ENCODE results near the gene MS4A1. TPM values are rescaled to one million over a fixed set of nuclear protein-coding genes. Genes with fewer than 3 reads are reported as not detected.
"Not testable (repeated sequence)": the region's sequence is repeated elsewhere in the genome, so short reads cannot be mapped to it uniquely, and the experiment has no call there.

The MS4A1 gene
- total and polyA plus RNA-seq, 2 experiments from 2014 or later: 0.23 TPM; not detected in 1

GRCh38 chr11:60504219-60504905, 48.7 kb downstream of the MS4A1 start:
- Histone ChIP-seq H4K20me1 (replicated peaks; ENCODE audit: insufficient read depth) (no peaks in the 10 kb centered on the region), H2AFZ (no peak overlapping the region), H3K27me3 (ENCODE audit: insufficient read depth) (no peaks in the 10 kb centered on the region), H3K4me2 (no peak overlapping the region), H3K36me3 (ENCODE audit: insufficient read depth) (peaks cover 9% of the 10 kb centered on the region), H3K9me2 (ENCODE audit: insufficient read depth) (peaks cover 16% of the 10 kb centered on the region), H3F3A (replicated peaks; ENCODE audit: low read depth) (no peaks in the 10 kb centered on the region), H3K4me1 (ENCODE audit: insufficient read depth) (peaks cover 5% of the 10 kb centered on the region; the same call in 1 of the 2 replicates), H3K27ac (ENCODE audit: low read depth) (no peak overlapping the region), H3K4me3 (no peak overlapping the region), H3K79me2 (replicated peaks; ENCODE audit: insufficient read depth) (no peaks in the 10 kb centered on the region)
- H3K4me3 Mint-ChIP-seq: no peak overlapping the region
- peaks cover 21% of the 10 kb centered on the region for H3K4me1 Mint-ChIP-seq
- peaks cover 22% of the 10 kb centered on the region for H3K36me3 Mint-ChIP-seq (ENCODE audit: low read depth)
- ATAC-seq (no peak), DNase-seq (ENCODE audit: low spot score) (no peak)
- no peak overlapping the region for H3K27ac Mint-ChIP-seq
- TF ChIP-seq JUNB (IDR thresholded peaks at IDR 0.05; ENCODE audit: unreplicated experiment): no peak
- H3K9me3 Mint-ChIP-seq: peaks cover 17% of the 10 kb centered on the region
- peaks cover 3% of the 10 kb centered on the region for H3K27me3 Mint-ChIP-seq (ENCODE audit: insufficient read depth, low read depth, poor library complexity)

GRCh38 chr11:60509609-60510008, 54.0 kb downstream of the MS4A1 start:
- not testable (repeated sequence) for H3K79me2 ChIP-seq (replicated peaks; ENCODE audit: insufficient read depth); H3K27ac ChIP-seq (ENCODE audit: low read depth); H3K36me3 ChIP-seq (ENCODE audit: insufficient read depth); ATAC-seq; H4K20me1 ChIP-seq (replicated peaks; ENCODE audit: insufficient read depth); DNase-seq (ENCODE audit: low spot score); H3K27me3 ChIP-seq (ENCODE audit: insufficient read depth); H3K4me2 ChIP-seq; H3K4me3 Mint-ChIP-seq; H3F3A ChIP-seq (replicated peaks; ENCODE audit: low read depth); H3K4me3 ChIP-seq; H3K4me1 ChIP-seq (ENCODE audit: insufficient read depth); H2AFZ ChIP-seq; H3K27me3 Mint-ChIP-seq (ENCODE audit: insufficient read depth, low read depth, poor library complexity); H3K27ac Mint-ChIP-seq; H3K4me1 Mint-ChIP-seq
- peaks cover 18% of the 10 kb centered on the region for H3K9me2 ChIP-seq (ENCODE audit: insufficient read depth)
- Mint-ChIP-seq H3K9me3 (peaks cover 34% of the 10 kb centered on the region), H3K36me3 (ENCODE audit: low read depth) (peaks cover 27% of the 10 kb centered on the region)

DNA sequence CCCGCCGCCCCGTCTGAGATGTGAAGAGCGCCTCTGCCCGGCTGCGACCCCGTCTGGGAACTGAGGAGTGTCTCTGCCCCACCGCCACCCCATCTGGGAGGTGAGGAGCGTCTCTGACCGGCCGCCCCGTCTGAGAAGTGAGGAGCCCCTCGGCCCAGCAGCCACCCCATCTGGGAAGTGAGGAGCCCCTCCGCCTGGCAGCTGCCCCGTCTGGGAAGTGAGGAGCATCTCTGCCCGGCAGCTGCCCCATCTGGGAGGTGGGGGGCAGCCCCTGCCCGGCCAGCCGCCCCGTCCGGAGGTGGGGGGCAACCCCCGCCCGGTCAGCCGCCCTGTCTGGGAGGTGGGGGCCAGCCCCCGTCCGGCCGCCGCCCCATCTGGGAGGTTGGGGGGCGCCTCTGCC, 54.6 kb downstream of the MS4A1 start:
- H3F3A ChIP-seq (replicated peaks; ENCODE audit: low read depth); H3K4me1 Mint-ChIP-seq; H4K20me1 ChIP-seq (replicated peaks; ENCODE audit: insufficient read depth); H3K27ac ChIP-seq (ENCODE audit: low read depth); H2AFZ ChIP-seq; H3K27ac Mint-ChIP-seq; ATAC-seq; H3K4me3 ChIP-seq; H3K27me3 ChIP-seq (ENCODE audit: insufficient read depth); H3K27me3 Mint-ChIP-seq (ENCODE audit: insufficient read depth, low read depth, poor library complexity); H3K4me1 ChIP-seq (ENCODE audit: insufficient read depth); H3K79me2 ChIP-seq (replicated peaks; ENCODE audit: insufficient read depth); DNase-seq (ENCODE audit: low spot score); H3K4me2 ChIP-seq; H3K36me3 ChIP-seq (ENCODE audit: insufficient read depth); H3K4me3 Mint-ChIP-seq: not testable (repeated sequence)
- peaks cover 22% of the 10 kb centered on the region for H3K36me3 Mint-ChIP-seq (ENCODE audit: low read depth)
- H3K9me2 ChIP-seq (ENCODE audit: insufficient read depth): peaks cover 18% of the 10 kb centered on the region
- peaks cover 34% of the 10 kb centered on the region for H3K9me3 Mint-ChIP-seq

DNA sequence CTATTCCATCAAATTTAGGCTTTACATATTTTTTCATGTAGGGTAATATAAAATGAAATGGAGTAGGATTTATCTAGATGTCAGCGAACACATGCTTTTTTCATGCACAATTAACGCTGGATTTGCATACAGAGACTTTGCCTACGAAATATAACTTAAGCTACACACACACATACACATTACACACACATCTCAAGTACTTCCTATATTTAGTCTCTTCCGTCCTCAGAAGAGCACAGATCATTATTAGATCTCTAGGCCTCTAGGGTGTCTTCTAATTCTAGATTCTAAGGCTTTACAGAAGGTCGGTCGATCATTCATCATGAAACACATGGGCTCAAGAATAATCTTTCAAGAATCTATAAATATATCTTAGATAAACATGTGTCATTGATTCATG, 55.7 kb downstream of the MS4A1 start:
- H3K4me3 ChIP-seq: no peak overlapping the region
- DNase-seq (ENCODE audit: low spot score): no peak
- Mint-ChIP-seq H3K36me3 (ENCODE audit: low read depth) (peaks cover 21% of the 10 kb centered on the region), H3K9me3 (peaks cover 34% of the 10 kb centered on the region), H3K4me1 (peaks cover 5% of the 10 kb centered on the region; the same call in 1 of the 3 replicates), H3K4me3 (no peak overlapping the region), H3K27ac (no peak overlapping the region), H3K27me3 (ENCODE audit: insufficient read depth, low read depth, poor library complexity) (no peaks in the 10 kb centered on the region)
- H3K36me3 ChIP-seq (ENCODE audit: insufficient read depth): peaks cover 9% of the 10 kb centered on the region
- H3K9me2 ChIP-seq (ENCODE audit: insufficient read depth): peaks cover 12% of the 10 kb centered on the region
- no peaks in the 10 kb centered on the region for H3K79me2 ChIP-seq (replicated peaks; ENCODE audit: insufficient read depth)
- H3K4me2 ChIP-seq: no peak overlapping the region
- ATAC-seq: no peak
- no peak for TF ChIP-seq CREB1 (CRISPR knock-in tag; IDR thresholded peaks at IDR 0.05; ENCODE audit: low read depth)
- TF ChIP-seq CTCF (conservative IDR thresholded peaks at IDR 0.05; ENCODE audit: low read depth in 2 of 2): no peak
- TF ChIP-seq ZNF331 (CRISPR knock-in tag; IDR thresholded peaks at IDR 0.05; ENCODE audit: low read depth): no peak
- TF ChIP-seq STAT1 (IDR thresholded peaks at IDR 0.05; ENCODE audit: unreplicated experiment): no peak
- TF ChIP-seq ZNF114 (CRISPR knock-in tag; IDR thresholded peaks at IDR 0.05): no peak
- TF ChIP-seq, protein P1, sequence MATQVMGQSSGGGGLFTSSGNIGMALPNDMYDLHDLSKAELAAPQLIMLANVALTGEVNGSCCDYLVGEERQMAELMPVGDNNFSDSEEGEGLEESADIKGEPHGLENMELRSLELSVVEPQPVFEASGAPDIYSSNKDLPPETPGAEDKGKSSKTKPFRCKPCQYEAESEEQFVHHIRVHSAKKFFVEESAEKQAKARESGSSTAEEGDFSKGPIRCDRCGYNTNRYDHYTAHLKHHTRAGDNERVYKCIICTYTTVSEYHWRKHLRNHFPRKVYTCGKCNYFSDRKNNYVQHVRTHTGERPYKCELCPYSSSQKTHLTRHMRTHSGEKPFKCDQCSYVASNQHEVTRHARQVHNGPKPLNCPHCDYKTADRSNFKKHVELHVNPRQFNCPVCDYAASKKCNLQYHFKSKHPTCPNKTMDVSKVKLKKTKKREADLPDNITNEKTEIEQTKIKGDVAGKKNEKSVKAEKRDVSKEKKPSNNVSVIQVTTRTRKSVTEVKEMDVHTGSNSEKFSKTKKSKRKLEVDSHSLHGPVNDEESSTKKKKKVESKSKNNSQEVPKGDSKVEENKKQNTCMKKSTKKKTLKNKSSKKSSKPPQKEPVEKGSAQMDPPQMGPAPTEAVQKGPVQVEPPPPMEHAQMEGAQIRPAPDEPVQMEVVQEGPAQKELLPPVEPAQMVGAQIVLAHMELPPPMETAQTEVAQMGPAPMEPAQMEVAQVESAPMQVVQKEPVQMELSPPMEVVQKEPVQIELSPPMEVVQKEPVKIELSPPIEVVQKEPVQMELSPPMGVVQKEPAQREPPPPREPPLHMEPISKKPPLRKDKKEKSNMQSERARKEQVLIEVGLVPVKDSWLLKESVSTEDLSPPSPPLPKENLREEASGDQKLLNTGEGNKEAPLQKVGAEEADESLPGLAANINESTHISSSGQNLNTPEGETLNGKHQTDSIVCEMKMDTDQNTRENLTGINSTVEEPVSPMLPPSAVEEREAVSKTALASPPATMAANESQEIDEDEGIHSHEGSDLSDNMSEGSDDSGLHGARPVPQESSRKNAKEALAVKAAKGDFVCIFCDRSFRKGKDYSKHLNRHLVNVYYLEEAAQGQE (IDR thresholded peaks at IDR 0.05; ENCODE audit: unreplicated experiment): no peak
- no peak for TF ChIP-seq JUNB (IDR thresholded peaks at IDR 0.05; ENCODE audit: unreplicated experiment)
- TF ChIP-seq EZH2phosphoT487 (IDR thresholded peaks at IDR 0.05; ENCODE audit: unreplicated experiment): no peak
- no peaks in the 10 kb centered on the region for H3F3A ChIP-seq (replicated peaks; ENCODE audit: low read depth)
- no peaks in the 10 kb centered on the region for H4K20me1 ChIP-seq (replicated peaks; ENCODE audit: insufficient read depth)
- H3K27me3 ChIP-seq (ENCODE audit: insufficient read depth): no peaks in the 10 kb centered on the region
- H2AFZ ChIP-seq: no peak overlapping the region
- no peak overlapping the region for H3K27ac ChIP-seq (ENCODE audit: low read depth)
- no peaks in the 10 kb centered on the region for H3K4me1 ChIP-seq (ENCODE audit: insufficient read depth)

All from GM23338 (cell line).